Spleen (tissue), 7 donors: ENCODE measurements around the gene FGR.

Source experiments
- CTCF ChIP-seq, 11 experiments: fragments of 200-600 bp in 7 of 11; fragments of 450-650 bp in 4 of 11; sonication (generic) in 4 of 11; IDR thresholded peaks in 8 of 11; conservative IDR thresholded peaks in 3 of 11; 1 replicate in 7 of 11; 2 replicates in 4 of 11; pipeline versions ENCODE4 v1.4.0 to v1.8.0; 2016 to 2021; ENCODE audit warnings: antibody characterized with exemption in 11 of 11, inconsistent platforms in 4 of 11, mild to moderate bottlenecking in 1 of 11
- POLR2AphosphoS5 ChIP-seq, 3 donors: sonication (generic); formaldehyde crosslinking; IDR thresholded peaks; one replicate each; pipeline ENCODE4 v1.5.1; 2017; ENCODE audit warnings: antibody characterized with exemption in 3 of 3
- donor health status: DM: no; HTN: no; CAD: no; lungs with moderate emphysema.
- donor health status: DM: no; HTN: no; CAD: no.
- donor health status: DM: no; HTN: no; CAD: no.

- TF ChIP-seq CTCF (IDR thresholded peaks at IDR 0.05 in 8 of 11, conservative IDR thresholded peaks at IDR 0.05 in 3 of 11) (no peak), POLR2AphosphoS5 (IDR thresholded peaks at IDR 0.05) (no peak)
These were observed 3.2 kb upstream of the FGR start for GRCh38 chr1:27638047-27638734.
